Activated CD4-positive, CD25-positive, alpha-beta regulatory T cell treated with anti-CD3 and anti-CD28 coated beads, Interleukin-2, amount 50 U/mL, for 16 hours (primary cell): ENCODE data around the gene OAT.
A peak's percentile ranks its signal among the peaks of the same experiment; 100 is the strongest.

Experiments used
- DNase-seq: peaks from one replicate; pipeline ENCODE4 v3.0.0-alpha.2; 2020; ENCODE audit warnings: low read depth, low spot score

Gene OAT

DNA sequence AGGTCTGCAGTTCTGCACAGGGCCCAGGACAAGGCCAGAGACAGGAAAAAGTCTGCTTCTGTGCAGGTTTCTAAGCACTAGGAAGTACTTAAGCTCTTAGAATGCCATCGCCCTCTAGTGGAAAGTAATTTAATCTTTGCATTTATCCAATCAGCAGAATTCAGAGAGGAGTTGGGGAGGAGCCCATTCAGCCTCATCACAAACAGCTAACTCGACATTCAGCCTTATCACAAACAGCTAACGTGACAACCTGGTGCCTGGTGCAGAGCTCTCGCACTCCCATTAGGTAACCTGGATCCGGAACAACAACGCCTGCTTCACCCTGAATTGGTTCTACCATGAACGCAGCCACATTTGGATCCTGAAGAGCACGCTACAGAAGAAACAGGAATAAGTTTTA, 15.2 kb downstream of the OAT start:
- DNase-seq: no peak

DNA sequence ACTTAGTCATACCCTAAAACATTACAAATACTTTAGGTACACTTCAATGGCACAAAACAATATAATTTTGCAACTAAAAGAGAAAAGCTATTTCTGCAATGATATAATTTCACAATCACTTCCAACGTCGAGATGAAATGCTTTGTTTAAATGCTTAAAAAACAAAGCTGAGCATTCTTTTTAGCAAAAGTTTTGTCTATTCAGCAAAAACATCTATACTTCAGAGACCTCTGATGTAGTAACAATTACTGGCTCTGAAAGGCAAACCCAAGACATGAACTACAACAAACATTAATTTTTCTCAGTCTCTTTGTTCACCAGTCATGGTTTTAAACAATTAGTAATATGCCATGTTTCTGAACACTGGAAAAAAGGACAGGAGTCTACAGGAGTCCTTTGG, 16.4 kb downstream of the OAT start:
- DNase-seq: no peak

DNA sequence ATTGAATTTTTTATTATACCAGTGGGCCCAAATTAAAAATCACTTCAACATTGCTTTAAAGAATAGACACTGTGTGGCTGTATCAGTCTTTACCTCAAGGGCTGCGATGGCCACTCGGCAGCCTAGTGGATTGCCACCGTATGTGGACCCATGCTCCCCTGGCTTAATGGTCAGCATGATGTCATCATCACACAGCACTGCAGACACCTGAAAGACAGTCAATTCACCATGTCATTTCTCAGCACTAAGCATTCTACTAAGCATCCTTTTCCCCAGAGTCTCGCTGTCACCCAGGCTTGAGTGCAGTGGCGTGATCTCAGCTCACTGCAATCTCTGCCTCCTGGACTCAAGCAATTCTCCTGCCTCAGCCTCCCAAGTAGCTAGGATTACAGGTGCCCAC, 17.1 kb downstream of the OAT start:
- DNase-seq: no peak

DNA sequence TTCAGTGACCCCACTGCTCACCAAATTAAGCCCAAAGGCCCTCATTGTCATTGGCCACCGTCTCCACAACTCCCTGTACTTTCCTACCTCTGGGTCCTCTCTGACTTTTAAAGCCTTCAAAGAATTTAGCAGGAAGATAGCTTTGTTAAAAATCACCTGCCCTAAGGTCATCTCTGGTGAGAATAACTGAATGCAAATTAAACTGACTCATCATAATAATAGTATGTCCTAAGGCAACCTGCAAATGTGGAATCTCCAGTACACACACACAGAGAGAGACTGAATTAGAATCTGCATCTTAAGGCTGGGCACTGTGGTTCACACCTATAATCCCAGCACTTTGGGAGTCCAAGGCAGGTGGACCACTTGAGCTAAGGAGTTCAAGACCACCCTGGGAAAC, 24.1 kb downstream of the OAT start:
- DNase-seq: no peak

DNA sequence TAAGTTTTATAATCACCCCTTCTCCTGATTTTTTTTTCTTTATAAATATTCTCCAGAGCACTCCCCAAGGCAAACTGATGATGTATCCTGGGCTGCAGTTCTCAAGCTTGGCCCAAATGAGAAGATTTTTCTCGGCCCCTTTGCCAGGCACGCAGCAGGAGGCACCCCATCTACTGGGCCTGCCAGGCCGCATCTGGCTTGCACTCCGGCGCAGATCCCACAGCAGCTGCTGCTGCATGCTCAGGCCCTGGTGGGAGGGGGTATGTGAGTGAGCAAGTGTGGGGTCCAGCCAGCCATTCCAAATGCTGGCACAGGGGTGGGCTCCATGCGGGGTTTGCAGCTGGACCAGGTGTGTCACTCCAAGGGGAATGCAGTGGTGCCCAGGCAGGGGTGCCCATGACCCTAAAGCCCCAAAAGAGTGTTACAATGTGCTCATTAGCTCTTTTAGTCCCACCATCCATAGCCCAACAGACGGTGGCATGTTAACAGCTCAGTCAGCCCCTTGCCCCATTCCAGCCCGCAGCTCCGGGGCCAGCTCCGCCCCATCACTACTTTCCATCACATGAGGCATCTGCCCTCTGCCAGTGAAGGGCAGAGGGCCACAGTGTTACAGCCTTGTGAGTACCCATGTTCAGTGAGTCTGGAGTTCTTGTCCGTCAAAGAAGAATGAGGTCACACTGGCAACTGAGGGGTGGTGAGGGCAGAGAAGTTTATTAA, 25.9 kb downstream of the OAT start:
- DNase-seq: no peak

DNA sequence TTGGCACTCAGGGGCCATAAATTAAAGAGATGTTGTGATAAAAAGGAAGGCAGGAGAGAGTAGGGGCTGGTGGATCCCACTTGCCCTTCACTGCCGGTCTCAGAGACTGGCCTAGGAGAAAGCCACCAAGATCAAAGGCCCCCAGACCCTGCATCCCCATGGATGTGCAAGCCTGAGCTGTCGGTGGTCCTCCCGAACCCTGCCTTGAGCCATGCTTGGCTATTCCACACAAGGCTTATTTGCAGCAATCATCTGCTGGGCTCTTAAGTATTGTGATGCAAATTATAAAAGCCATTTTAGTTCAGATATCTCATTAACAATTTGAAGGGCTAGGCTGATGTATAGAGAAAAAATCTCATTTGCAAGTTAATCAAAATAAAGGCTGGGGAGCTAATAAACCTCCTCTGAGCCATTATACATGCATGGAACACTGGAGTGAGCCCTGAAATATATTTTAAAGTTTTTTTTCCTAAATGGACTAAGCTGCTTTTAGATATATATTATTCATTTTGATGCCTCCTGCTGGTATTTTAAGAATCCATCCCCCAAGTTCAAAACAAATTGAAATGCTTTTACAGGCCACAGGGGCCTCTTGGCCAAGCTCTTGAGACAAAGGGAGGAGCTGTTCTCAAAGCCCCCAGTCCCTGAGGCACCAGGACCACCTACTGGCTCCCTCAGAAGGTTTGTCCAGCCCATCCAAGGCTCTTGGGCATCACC, 28.1 kb downstream of the OAT start:
- no peak for DNase-seq

DNA sequence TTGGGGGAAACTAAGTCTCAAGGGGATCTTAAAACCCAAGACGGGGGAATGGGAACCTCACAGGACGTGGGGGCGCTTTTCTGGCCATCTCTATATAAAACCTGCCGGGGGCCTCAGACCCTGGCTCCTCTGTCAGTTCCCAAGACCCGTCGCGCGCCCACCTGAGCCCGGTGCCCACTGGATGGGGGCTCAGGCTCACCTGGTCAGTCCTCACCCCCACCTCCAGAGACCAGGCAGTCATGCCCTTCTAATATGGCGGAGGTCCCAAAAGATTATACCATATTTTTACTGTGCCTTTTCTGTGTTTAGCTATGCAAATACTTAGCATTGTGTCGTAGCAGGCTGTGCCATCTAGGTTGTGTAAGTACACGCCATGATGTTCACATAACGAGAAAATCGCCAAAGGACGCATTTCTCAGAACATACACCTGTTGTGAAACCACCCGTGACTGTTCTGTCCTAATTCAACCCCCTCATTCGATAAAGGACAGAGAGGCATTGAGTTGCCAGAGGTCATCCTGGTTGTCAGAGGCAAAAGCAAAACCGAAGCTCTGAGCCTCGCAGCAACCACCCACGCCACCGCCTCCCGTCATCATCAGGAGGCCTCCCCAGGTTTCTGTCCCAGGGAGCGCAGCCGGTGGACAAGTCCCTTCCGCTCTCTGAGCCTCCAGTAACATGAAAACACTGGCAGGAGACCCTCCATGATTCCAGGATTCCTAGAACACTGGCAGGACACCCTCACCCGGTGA, 28.9 kb downstream of the OAT start:
- no peak for DNase-seq

DNA sequence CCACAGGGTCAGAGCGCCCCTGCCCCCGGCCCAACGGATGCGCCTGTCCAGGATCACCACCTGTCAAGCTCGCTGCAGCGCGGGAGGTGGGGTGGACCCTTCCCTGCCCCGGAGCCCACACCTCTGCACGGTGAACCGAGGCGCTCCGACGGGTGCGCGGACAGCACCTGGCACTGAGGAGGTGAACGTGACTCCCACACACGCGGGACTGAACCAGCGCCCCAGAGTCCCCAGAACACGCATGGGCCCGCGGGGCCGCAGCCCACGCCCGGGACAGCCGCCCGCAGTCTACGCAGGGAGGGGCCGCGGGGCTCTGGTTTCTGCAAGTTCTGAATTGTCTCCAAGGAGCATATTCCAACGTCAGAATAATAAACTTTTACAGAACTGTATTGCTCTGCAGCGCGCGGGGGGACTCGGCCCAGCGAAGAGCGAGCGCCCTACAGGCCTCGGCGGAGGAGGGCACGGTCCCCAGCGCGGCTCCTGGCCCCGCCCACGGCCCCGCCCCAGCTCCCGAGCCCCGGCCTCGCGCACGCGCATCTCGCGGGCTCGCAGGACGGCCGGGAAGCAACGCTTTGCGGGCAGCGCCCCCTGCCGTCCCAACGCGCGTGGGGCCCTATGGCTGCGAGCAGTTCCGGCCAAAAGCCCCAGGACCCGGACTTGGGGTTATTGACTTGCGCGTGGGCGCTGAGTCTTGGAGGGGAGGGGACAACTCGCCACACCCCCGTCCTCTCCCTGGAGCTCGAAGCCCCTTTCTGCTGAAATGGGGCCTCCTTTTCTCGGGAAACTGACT, 29.7 kb downstream of the OAT start:
- peak; percentile 87 for DNase-seq

DNA sequence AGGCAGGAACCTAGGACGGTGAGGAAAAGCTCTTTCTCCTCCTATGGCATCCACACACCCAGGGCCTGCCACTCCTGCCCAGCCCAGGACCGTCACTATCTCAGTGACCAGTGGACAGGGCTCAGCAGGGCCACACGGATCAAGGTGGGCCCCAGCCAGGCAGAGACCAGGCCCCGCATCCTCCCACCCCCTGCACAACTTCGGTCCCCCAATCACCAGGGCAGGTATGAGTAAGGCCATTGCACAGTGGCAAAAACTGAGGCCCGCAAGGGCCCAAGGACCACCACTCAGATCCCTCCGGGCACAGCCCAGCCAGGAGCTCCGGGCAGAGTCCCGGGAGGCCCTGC, 30.3 kb downstream of the OAT start:
- DNase-seq: no peak

DNA sequence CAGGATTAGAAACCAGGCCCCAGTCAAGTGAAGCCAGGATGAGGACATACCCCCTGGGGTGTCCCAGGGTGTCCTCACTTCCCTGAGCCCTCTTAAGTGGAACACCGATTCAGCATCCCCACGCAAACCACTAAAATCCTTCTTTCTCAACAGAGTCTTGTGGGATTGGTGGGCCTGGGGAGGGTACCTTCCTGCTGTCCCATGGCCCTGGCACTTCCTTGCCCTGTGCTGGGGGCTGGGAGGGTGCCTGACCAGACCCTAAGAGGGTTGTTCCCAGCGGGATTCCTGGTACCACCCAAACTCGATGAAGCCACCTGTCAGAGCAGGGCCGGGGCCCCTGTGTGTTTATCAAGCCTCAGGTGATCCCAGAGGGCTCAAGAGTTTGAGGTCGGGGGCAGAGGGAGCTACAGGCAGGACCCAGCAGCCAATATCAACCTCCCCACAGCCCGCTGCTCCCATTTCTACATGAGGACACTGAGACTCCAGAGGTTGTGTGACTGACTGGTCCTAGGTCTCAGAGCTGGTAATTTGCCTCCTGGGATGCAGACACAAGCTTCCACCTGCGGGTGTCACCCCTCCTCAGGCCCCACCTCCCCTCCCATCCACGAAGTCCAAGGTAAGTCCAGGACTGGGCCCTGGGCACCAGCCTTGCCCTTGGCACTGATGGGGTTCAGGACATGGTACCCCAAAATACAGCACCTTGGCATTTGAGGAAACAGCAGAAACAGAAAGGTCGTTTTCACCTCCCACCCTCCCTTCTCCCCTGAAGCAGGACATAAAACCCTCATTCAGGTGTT, 31.4 kb downstream of the OAT start:
- no peak for DNase-seq

DNA sequence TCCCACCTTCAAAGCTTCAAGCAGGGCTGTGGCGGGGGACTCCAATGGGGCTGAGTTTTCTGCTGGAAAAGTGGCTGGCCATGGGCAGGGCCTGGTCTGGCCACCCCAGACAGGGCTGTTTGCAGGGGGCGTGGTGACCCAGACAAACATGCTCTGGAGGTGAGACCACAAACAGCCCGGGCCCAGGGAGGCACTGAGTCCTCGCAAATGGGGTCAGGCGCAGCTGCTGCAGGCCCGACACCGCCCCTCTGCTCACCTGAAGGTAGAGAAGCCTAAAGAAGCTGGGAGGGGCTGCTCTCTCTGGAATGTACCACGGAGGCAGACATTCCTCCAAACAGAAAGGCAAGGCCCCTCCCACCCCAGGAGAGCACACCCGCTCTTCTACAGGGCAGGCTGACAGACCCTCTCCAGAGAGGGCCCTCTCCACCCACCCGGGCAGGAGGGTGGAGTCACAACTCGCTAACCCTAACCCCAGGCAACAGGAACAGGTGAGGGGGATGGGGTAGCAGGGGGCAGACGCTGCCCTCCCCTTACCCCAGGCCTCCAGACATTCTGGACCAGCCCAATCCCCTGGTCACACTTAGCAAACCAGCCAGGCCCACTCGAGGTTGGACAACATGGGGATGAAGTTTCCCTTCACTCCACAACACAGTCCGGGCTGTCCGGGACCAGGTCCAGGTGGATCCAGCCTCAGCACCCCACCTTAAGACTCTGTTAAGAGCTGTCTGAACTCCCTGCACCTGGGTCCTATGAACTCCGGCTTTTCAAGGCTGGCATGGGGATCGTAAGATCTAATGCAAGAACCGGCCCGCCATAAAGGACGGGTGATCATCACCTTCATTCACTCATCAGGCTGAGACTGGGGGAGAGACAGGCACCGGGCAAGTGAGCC, 32.3 kb downstream of the OAT start:
- no peak for DNase-seq

DNA sequence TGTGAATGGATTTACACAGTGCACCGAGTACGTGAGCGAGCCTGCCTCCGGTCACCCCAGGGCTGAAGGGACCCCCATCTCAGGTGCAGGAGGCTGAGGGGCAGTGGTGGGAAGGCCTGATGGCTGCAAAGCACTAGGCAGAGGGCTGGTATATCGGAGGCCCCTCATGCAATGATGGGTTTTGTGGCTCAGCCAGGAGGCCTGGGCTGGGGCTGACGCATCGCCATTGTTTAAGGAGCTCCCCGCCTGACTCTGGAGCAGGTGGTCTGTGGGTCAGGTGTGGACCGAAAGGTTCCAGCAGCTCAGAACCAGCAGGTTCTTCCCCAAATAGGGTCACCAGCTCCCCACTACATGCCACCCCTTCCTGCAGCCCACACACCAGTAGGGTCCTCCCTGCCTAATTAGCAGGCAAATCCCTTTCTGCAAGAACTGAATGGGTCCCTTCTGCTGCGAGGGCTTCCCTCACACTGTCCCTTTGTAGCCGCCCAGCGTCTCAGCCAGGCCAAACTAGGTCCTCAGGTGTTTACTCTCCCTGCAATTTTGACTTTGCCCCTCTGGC, 33.0 kb downstream of the OAT start:
- DNase-seq: no peak

DNA sequence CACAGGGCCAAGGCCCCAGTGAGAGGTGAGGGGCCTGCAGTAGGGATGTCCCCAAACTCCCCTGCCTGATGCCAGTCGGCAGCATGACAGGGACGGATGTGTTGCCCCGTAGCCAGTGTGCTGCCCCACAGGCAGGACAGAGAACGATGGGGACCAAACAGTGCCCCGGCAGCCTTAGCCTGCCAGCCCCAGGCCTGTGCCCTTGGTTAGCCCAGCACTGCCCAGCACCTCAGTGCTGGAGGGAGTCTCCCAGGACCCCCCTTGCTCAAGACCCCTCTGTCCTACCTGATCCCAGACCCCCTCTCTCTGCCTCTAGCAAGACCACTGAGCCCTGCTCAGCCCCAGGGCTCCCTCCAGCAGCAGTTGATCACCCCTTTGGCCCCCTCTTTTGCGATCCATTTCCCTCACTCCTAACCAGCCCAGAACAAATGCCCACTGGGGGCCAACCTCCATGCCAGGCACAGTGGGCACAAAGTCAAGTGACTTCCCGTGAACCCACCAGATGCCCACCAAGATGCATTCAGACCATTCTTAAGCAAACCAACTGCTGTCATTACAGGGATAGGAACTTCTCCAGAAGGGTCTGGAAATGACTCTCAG, 34.0 kb downstream of the OAT start:
- no peak for DNase-seq

DNA sequence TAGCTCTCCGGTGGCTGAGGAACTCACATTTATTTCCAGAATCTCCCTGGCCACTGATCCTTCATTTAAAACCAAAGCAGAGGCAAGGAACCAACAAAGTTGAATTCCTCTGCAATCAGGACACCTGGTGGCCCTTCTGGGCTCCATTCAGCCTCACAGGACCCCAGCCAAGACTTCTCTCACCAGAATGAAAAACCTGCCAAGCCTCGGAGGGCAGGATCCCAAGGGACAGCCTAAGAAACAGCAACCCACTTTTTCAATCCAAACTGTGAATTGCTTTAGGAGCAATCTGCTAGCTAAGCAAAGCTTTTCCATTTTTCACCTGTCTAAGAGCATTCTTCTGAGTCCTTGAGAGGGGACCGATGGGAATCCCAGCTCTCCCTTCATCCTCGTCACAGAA, 34.6 kb downstream of the OAT start:
- no peak for DNase-seq

DNA sequence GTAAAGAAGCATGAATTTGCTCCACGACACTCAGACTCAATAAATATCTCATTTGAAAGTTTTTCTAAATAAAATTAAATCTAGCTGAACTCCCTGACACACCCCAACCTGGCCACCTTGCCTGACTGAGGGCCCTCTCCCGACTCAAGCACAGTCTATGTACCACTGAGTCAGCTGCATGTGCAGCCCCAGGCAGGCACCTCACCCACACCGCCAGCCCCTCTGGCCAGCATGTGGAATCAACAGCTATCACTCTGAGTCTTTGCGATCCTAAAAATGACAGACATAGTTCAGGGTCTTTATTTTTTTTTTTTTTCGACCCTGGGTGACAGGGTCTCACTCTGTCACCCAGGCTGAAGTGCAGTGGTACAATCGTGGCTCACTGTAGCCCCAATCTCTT, 35.2 kb downstream of the OAT start:
- DNase-seq: no peak

DNA sequence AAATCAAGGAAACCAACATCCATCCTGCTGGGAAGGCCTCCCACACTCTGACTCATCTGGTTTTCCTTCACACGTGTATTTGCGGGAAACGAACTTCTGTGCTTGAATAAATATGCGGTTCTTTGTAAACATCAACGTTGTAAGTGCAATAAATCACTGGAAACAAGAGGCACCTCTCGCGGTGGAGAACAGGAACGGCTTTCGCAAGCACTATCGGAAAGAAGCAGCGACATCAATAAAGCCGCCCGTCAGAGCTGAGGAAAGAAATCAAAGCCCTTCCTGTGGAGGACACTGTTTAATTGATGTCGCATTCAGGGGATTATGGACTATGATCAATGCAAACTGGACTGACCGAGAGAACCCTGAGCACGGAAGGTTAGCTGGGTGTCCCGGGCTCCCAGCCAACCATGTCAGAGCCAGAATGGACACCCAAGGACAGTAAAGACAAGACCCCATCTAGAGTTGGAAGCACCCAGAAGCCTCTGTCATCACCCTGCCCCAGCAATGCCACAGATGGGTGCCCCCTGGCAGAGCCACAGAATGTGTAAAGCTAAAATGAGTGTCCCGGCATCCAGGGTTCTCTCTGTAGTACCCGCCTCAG, 37.6 kb downstream of the OAT start:
- no peak for DNase-seq

DNA sequence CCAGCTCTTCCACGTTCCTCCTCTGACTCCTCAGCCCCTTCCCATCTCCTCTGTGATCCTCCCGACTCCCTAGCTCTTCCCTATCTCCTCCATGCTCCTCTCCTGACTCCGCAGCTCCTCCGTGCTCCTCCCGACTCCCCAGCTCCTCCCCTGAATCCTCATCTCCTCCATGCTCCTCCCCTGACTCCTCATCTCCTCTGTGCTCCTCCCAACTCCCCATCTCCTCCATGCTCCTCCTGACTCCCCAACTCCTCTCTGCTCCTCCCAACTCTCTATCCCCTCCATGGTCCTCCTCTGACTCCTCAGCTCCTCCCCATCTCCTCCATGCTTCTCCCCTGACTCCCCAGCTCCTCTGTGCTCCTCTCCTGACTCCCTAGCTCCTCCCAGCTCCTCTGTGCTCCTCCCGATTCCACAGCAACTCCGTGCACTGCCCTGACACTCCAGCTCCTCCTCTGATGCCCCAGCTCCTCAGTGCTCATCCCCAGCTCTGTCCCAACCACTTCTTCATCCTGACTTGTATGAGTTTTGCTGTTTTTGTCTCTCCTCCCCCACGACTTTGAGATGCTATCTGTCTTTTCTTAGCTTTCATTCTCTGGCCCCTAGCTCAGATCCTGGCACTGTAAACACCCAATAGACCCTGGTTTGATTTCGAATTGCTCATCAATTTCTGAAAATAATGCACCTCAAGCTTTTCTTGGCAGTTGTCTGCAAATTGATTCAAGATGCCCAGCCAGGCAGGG, 38.3 kb downstream of the OAT start:
- DNase-seq: no peak

DNA sequence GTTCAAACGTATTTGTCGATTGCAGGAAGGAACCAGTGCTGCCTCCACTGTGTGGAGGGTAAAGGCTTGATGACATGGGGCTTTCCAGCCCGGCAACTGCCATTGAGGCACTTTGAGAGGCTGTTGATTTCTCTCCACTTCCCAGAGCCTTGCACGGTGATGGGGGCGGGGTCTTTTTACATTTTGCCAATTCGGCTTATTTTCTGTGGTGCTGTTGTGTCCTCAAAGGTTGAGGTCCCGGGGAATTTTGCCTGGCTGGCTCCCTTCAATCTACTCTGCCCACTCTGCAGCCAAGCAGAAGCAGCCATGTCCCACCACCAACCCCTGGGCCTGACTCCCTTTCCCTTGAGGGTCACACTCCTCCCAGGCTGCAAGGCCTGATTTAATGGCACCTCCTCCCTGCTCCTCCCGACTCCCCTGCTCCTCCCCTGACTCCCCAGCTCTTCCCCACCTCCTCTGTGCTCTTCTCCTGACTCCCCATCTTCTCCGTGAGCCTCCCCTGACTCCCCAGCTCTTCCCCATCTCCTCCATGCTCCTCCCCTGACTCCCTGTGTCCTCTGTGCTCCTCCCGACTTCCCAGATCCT, 39.0 kb downstream of the OAT start:
- DNase-seq: no peak
